ENCODE measurements around the gene KLF11. TPM values are rescaled to one million over a fixed set of nuclear protein-coding genes. Genes with fewer than 3 reads are reported as not detected.

Gene KLF11
- total and polyA plus RNA-seq, 2 donors (not counting 1 experiment from before 2014, with no cell fraction given) = 5.9 to 6.8 TPM

DNA sequence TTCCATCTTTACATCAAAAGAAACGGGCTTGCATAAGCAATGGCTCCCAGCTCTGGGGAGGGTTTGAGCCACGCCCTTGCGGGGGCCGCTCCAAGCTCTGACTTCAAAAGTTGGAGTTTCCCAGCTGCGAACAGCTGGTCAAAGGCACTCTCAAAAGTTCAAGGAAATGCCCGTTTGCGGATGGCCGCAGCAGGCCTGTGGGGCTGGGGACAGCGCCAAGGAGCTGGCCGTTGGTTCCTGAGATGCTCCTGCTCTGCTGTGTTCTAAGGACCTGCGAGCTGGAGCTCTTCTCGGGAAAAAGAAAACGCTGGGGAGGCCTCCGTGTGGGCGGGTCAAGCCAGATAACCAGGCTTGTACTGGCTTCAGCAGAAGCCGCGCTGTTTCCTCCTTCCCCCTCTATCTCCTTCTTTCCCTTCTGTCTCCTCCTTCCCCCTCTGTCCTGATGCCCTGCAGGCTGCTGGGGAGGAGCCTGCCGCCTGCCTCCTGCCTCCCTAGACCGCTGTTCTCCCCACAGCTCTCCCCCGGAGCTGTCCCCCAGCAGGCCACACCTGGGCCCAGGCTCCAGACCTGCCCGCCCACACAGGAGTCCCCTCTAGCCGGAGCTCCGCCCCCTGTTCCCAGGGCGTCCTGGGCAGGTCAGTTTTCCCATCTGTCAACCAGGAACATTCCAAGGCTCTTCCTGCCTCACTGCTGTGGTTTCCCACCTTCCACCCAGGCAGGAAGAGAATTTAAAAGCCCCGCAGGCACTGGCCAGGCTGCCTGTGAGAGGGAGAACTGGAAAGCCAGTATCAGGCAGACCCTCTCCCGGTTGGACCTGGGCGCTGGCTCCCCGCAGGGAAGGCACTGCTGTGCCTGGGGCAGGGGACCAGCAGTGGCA, 14.1 kb downstream of the KLF11 start:
- Histone ChIP-seq H3K27ac (ENCODE audit: insufficient read depth, low read length) (no peak overlapping the region), H4K20me1 (ENCODE audit: control insufficient read depth, extremely low read depth, insufficient read depth, low read length) (no peaks in the 10 kb centered on the region), H3K27me3 (ENCODE audit: control insufficient read depth, insufficient read depth, low read length) (peaks cover 6% of the 10 kb centered on the region), H3K79me2 (ENCODE audit: control insufficient read depth, insufficient read depth, low read length) (no peaks in the 10 kb centered on the region), H3K9ac (ENCODE audit: insufficient read depth, low read length) (no peak overlapping the region), H3K36me3 (ENCODE audit: control insufficient read depth, insufficient read depth, low read length) (no peaks in the 10 kb centered on the region), H2AFZ (ENCODE audit: low read length) (peak overlapping the region; percentile 11), H3K9me3 (ENCODE audit: control insufficient read depth, insufficient read depth, low read depth, low read length) (no peaks in the 10 kb centered on the region), H3K4me2 (ENCODE audit: extremely low read depth, insufficient read depth, low read length) (peak overlapping the region; percentile 36), H3K4me1 (ENCODE audit: control insufficient read depth, extremely low read depth, insufficient read depth, low read length) (peaks cover 3% of the 10 kb centered on the region), H3K4me3 (replicated peaks in 1 of 4; ENCODE audit: control extremely low read depth in 1 of 4, insufficient read depth in 1 of 4, low read depth in 3 of 4, low read length in 4 of 4) (peak overlapping the region in 2 of 4 experiments; percentile 41 to 46)
- no peak for TF ChIP-seq EZH2 (IDR thresholded peaks at IDR 0.05; ENCODE audit: low read length, missing control alignments)
- TF ChIP-seq, protein P1, sequence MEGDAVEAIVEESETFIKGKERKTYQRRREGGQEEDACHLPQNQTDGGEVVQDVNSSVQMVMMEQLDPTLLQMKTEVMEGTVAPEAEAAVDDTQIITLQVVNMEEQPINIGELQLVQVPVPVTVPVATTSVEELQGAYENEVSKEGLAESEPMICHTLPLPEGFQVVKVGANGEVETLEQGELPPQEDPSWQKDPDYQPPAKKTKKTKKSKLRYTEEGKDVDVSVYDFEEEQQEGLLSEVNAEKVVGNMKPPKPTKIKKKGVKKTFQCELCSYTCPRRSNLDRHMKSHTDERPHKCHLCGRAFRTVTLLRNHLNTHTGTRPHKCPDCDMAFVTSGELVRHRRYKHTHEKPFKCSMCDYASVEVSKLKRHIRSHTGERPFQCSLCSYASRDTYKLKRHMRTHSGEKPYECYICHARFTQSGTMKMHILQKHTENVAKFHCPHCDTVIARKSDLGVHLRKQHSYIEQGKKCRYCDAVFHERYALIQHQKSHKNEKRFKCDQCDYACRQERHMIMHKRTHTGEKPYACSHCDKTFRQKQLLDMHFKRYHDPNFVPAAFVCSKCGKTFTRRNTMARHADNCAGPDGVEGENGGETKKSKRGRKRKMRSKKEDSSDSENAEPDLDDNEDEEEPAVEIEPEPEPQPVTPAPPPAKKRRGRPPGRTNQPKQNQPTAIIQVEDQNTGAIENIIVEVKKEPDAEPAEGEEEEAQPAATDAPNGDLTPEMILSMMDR (conservative IDR thresholded peaks at IDR 0.05 in 1 of 2, IDR thresholded peaks at IDR 0.05 in 1 of 2; ENCODE audit: low read depth in 1 of 2, low read length in 2 of 2) = no peak
- DNase-seq (ENCODE audit: low read depth in 2 of 2) = peak; percentile 77 to 92

DNA sequence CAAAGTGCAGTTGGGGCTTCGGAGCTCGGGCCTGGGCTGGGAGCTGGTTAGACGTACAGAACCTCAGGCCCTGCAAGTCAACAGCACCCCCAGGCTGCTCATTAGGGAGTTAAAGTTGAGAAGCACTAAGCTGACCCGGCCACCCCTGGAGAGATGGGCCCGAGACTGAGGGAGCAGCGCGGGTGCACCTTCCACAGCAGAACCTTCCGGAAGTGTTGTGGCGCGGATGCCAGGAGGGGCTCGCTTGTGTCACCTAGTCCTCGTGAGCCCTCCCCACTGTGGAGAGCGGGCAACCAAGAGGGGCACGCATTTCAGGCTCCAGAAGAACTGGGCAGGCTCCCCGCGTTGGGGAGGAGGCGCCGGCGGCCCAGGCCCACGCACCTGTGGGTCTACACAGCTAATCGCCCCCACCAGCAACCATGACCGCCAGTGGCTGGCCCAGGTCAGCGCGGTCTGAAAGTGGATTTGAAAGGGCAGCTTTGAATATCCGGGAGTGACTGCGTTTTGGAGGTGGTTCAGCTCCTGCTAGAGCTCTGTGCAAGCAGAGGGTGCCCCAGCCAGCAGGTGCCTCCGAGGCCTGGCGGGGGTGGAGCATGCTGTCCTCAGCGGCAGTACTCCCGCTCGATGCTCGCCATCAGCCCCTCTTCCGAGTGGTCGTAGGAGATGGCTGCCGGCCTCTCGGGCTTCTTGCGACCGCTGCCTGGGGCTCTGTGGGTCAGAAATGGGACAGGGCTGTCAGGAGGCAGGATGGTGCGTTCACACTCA, 15.1 kb downstream of the KLF11 start:
- Histone ChIP-seq H3K9ac (ENCODE audit: insufficient read depth, low read length) (no peak overlapping the region), H3K4me2 (ENCODE audit: extremely low read depth, insufficient read depth, low read length) (no peak overlapping the region)

DNA sequence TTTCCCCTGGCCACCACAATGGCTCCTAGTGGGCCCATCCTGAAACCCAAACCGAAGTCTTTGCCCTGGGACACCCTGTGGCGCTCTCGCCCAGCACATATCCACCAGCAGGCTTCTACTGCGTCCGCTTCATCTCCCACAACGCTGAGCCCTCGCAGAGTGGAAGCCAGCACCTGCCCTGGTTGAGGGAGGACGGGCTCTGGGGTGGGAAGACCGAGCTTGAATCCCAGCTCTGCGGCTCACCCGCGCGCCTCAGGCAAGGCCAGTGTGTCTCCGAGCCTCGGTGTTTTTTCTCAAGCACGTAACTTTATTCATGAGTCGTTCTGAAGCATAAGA, 15.6 kb downstream of the KLF11 start:
- H3K36me3 ChIP-seq (ENCODE audit: control insufficient read depth, insufficient read depth, low read length) = no peaks in the 10 kb centered on the region
- no peaks in the 10 kb centered on the region for H3K9me3 ChIP-seq (ENCODE audit: control insufficient read depth, insufficient read depth, low read depth, low read length)
- H3K4me1 ChIP-seq (ENCODE audit: control insufficient read depth, extremely low read depth, insufficient read depth, low read length) = peaks cover 3% of the 10 kb centered on the region
- H4K20me1 ChIP-seq (ENCODE audit: control insufficient read depth, extremely low read depth, insufficient read depth, low read length) = no peaks in the 10 kb centered on the region
- H3K4me3 ChIP-seq (replicated peaks in 1 of 4; ENCODE audit: control extremely low read depth in 1 of 4, insufficient read depth in 1 of 4, low read depth in 3 of 4, low read length in 4 of 4) = no peak overlapping the region
- no peak overlapping the region for H3K27ac ChIP-seq (ENCODE audit: insufficient read depth, low read length)
- no peak for DNase-seq (ENCODE audit: low read depth in 2 of 2)
- H3K79me2 ChIP-seq (ENCODE audit: control insufficient read depth, insufficient read depth, low read length) = no peaks in the 10 kb centered on the region
- TF ChIP-seq, protein P1 (conservative IDR thresholded peaks at IDR 0.05 in 1 of 2, IDR thresholded peaks at IDR 0.05 in 1 of 2; ENCODE audit: low read depth in 1 of 2, low read length in 2 of 2) = no peak
- TF ChIP-seq EZH2 (IDR thresholded peaks at IDR 0.05; ENCODE audit: low read length, missing control alignments) = no peak
- H3K4me2 ChIP-seq (ENCODE audit: extremely low read depth, insufficient read depth, low read length) = no peak overlapping the region
- no peak overlapping the region for H2AFZ ChIP-seq (ENCODE audit: low read length)
- peaks cover 6% of the 10 kb centered on the region for H3K27me3 ChIP-seq (ENCODE audit: control insufficient read depth, insufficient read depth, low read length)
- H3K9ac ChIP-seq (ENCODE audit: insufficient read depth, low read length) = no peak overlapping the region

More for the DNA sequence above, 15.1 kb downstream of the KLF11 start:
- H3K4me3 ChIP-seq (replicated peaks in 1 of 4; ENCODE audit: control extremely low read depth in 1 of 4, insufficient read depth in 1 of 4, low read depth in 3 of 4, low read length in 4 of 4) = no peak overlapping the region
- peaks cover 3% of the 10 kb centered on the region for H3K4me1 ChIP-seq (ENCODE audit: control insufficient read depth, extremely low read depth, insufficient read depth, low read length)
- H3K27me3 ChIP-seq (ENCODE audit: control insufficient read depth, insufficient read depth, low read length) = peaks cover 6% of the 10 kb centered on the region
- H4K20me1 ChIP-seq (ENCODE audit: control insufficient read depth, extremely low read depth, insufficient read depth, low read length) = no peaks in the 10 kb centered on the region
- no peaks in the 10 kb centered on the region for H3K36me3 ChIP-seq (ENCODE audit: control insufficient read depth, insufficient read depth, low read length)
- H3K79me2 ChIP-seq (ENCODE audit: control insufficient read depth, insufficient read depth, low read length) = no peaks in the 10 kb centered on the region
- DNase-seq (ENCODE audit: low read depth in 2 of 2) = no peak
- no peak overlapping the region for H3K27ac ChIP-seq (ENCODE audit: insufficient read depth, low read length)
- TF ChIP-seq, protein P1 (conservative IDR thresholded peaks at IDR 0.05 in 1 of 2, IDR thresholded peaks at IDR 0.05 in 1 of 2; ENCODE audit: low read depth in 1 of 2, low read length in 2 of 2) = no peak
- TF ChIP-seq EZH2 (IDR thresholded peaks at IDR 0.05; ENCODE audit: low read length, missing control alignments) = no peak
- no peaks in the 10 kb centered on the region for H3K9me3 ChIP-seq (ENCODE audit: control insufficient read depth, insufficient read depth, low read depth, low read length)
- no peak overlapping the region for H2AFZ ChIP-seq (ENCODE audit: low read length)
